ENCODE measurements around the gene IL21R.
"Not testable (repeated sequence)": the region's sequence is repeated elsewhere in the genome, so short reads cannot be mapped to it uniquely, and the experiment has no call there.

Gene IL21R

DNA sequence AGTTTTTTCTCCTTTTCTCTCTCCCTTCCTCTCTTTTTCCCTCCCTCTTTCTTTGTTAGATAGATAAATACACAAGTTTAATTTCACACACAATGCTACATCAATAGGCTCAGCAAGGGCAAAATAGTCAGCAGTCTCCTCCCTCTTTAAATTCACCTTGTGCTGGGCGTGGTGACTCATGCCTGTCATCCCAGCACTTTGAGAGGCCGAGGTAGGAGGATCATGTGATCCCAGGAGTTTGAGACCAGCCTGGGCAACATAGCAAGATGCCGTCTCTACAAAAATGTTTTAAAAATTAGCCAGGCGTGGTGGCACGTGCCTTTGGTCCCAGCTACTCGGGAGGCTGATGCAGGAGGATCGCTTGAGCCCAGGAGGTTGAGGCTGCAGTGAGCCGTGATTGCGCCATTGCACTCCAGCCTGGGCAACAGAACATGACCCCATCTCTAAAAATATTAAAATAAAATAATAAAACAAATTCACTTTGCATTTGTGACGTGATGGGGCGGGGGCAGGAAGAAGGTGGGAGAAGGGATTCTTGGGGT lies 27.4 kb downstream of the IL21R start:
- no peak for DNase-seq

DNA sequence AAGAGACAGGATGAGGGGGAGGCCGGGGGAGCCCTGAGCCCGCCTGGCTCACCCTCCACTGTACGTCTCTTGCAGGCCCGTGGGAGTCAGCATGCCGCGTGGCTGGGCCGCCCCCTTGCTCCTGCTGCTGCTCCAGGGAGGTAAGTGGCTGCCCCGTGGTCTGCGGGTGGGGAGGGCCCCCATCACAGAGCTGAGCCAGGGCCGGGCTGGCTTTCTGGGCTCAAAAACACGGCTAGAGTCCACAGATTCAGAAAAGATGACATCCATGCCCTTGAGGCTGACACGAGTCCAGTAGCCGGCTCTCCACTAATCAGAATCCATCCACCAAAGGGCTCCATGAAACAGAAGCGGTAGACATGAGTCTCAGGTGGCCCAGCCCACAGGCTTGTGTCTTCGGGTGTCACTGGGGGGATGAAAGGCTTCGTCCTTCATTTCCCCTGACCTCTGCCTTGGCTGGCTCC lies 28.0 kb downstream of the IL21R start:
- DNase-seq: no peak

DNA sequence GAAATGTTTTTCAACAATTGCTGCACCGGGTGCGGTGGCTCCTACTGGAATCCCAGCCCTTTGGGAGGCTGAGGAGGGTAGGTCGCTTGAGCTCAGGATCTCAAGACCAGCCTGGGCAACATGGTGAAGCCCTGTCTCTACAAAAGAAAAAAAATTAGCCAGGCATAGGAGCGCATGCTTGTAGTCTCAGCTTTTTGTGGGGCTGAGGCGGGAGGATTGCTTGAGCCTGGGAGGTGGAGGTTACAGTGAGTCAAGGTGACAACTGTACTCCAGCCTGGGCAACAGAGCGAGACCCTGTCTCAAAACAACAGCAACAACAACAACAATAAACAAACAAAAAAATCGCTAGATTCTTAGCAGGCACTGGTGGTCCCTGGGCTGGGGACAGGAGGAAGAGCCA lies 28.5 kb downstream of the IL21R start:
- no peak for DNase-seq

DNA sequence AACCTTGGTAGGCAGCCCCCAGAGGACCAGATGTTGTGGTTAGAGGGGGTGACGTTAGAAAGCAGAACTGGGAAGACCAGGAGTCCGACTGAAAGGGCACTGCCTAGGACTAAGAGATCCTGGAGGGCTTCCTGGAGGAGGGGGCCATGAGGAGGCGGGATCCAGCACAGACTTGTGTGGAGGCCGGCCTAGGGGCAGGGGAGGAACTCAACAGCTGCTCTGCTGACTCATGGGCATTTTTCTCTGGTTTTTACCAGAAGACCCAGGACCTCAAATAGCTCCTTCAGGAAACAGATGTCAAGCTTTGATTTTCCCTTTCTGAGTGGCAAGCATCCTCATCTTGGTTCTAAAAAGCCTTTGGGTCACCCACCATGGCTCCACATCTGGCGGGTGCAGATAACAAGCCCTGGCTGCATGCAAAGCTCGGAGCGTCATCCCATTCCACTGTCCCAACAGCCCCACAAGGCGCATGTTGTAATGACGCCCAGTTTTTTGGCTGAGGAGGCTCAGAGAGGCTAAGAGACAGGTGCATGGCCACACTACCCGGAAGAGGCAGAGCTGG lies 29.0 kb downstream of the IL21R start:
- DNase-seq: no peak

DNA sequence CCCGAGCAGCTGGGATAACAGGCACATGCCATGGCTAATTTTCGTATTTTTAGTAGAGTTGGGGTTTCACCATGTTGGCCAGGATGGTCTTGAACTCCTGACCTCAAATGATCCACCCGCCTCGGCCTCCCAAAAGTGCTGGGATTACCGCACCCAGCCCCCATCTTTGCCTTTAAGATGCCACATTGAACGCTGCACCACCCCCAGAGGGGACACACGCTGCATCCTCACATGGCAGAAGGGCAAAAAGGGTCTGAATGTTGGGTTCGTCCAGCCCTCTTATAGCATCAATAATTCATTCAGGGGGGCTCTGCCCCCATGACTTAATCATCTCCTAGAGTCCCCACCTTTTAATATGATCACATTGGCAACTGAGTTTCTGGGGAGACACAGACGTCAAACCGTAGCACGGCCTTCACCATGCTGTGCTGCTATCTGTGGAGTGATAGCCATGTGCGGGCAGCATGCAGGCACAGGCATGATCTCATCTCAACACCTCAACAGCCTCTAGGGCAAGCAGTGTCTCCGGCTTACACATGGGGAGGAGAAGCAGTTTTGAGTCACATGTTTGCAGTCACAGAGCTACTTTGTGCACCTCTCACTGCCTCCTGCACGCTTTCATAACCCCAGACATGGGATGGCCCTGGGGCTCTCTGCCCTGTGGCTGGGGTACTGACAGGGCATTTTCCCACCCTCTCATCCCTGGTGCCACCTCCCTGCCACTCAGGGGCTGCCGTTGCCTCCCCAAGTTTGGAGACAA lies 30.0 kb downstream of the IL21R start:
- DNase-seq: no peak

DNA sequence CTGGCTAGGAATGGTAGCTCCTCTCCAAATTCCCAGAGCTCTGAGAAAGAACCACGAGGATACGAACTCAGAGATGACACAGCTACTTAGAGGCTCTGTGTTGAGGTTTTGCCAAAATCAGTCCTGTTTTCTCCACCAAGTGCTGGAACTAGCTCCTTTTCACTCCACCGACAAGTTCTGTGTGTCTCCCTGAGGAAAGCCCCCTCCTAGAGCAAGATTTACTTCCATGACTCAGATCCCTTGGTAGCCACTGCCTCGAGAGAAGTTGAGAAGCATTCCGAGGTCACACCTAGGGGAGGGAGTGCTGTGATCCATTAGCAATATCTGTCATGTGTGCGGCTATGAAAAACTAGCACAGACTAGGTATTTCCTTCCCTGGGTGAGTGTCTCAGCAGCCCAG lies 30.6 kb downstream of the IL21R start:
- no peak for DNase-seq

DNA sequence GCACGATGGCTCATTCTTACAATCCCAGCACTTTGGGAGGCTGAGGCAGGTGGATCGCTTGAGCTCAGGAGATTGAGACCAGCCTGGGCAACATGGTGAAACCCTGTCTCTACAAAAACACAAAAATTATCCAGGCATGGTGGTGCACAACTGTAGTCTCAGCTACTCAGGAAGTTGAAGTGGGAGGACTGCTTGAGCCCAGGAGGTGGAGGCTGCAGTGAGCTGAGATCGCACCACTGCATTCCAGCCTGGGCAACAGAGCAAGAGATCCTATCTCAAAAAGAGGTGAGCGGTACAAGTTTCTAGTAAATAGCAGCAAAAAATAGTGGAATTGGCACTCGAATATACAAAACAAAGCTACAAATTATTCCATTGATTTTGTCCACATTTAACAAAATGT lies 31.2 kb downstream of the IL21R start:
- not testable (repeated sequence) for DNase-seq

DNA sequence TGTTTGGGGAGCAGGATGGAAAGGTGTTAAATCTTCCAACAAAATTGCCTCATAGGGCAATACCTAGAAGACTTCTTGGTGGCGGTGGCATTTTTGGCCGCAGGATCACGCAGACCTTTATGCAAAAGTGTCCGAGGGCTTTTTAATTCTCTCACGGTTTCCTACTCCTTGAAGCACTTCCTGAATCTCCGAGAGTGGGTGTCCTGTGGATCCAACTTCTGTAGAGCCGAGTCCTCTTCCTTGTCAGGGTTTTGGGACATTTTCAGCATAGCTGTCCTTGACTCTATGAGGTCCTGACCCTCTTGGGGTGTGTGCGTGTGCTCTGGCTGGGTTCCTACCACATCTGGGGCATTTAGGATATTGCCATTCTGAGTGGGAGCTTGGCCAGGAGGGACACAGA lies 31.7 kb downstream of the IL21R start:
- DNase-seq: no peak

DNA sequence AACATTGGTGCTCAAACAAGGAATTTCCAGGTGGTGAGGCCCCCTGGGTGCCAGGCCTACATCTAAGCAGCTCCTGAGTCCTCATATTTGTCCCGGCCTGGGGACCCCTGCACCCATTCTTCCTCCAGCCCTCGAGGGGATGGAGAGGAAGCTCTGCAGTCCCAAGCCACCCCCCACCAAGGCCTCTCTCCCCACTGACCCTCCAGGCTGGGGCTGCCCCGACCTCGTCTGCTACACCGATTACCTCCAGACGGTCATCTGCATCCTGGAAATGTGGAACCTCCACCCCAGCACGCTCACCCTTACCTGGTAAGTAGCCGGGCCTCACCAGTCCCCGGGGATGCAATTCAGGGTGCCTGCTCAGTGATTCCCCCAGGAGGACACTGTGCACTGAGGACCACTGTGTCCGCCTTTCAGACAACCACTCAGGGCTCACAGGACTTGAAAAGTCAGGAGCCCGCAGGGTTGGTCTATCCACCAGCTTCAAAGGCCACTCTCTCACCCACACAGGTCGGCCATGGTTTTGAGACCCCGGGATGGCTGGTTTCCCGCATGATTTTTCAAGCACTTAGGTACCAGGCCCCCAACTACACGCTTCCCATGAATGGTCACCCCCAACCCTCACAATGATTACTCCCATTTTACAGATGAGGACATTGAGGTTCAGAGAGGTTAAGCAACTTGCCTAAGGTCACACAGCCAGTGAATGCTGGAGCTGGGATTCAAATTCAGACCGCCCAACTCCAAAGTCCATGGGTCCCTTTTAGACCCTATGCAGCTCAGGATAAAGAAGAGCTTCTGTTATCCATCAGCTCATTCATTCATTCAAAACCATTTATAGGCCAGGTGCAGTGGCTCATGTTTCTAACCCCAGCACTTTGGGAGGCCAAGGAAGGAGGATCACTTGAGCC lies 32.4 kb downstream of the IL21R start:
- no peak for DNase-seq

DNA sequence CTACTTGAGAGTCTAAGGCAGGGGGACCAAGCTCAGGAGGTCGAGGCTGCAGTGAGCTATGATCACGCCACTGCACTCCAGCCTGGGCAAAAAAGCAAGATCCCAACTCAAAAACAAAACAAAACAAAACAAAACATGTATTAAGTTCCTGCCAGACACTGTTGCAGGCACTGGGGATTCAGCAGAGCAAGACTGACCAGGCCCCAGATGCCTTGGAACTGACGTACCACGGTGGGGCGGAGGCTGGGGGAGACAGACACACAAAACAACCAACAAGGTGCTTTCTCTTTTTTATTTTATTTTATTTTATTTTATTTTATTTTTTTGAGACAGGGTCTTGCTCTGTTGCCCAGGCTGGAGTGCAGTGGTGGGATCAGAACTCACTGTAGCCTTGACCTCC lies 33.2 kb downstream of the IL21R start:
- DNase-seq: not testable (repeated sequence)

DNA sequence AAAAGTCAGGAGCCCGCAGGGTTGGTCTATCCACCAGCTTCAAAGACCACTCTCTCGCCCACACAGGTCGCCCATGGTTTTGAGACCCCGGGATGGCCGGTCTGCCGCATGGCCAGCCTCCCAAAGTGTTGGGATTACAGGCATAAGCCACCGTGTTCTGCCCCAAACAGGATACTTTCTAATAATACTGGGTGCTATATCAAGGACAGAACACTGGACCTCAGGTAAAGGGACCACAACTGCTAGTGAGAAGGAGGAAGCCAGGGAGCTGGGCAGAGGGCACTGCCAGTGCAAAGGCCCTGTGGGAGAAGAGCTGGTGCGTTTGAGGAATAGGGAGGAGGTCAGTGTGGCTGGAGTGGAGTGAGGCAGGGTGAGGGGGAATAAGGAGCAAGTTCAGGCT lies 34.1 kb downstream of the IL21R start:
- DNase-seq: no peak

DNA sequence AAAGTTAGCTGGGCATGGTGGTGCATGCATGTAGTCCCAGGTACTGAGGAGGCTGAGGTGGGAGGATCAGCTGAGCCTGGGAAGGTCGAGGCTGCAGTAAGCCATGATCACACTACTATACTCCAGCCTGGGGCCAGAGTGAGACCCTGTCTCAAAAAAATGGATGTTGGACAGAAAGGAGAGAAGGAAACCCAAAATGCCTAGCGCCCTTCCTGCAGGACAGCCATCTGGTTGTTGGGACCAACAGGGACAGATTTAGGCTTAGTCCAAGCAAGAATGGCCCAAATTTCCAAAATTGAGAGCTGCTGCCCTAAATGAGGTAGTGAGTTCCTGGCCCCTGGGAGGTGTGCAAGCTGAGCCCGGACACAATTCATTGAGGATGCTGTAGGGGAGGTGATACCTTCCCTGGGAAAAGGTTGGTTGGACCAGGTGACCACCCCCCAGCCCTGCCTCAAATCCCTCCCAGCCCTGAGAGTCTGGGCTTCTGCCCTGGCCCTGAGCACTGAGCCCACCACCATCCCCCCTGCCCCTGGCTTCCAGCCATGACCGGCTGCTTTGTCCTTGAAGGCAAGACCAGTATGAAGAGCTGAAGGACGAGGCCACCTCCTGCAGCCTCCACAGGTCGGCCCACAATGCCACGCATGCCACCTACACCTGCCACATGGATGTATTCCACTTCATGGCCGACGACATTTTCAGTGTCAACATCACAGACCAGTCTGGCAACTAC lies 35.1 kb downstream of the IL21R start:
- DNase-seq: no peak

DNA sequence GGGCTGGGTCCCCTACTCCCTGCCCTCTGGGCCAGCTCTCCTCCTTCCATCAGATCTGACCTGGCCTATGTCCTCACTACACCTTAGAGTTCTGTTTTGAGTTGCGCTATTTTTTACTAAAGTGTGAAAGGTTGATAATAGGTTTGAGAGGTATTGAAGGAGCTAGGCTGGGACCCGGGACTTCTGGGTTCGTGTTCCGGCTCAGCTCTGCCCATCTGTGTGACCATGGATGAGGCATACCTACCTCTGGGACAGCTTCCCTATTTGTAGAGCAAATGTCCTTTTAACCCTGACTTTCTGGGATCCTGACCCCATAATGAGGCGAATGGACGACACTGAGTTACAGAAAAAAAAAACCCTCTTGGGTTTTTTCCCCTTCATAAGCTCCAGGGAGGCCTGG lies 36.0 kb downstream of the IL21R start:
- no peak for DNase-seq

DNA sequence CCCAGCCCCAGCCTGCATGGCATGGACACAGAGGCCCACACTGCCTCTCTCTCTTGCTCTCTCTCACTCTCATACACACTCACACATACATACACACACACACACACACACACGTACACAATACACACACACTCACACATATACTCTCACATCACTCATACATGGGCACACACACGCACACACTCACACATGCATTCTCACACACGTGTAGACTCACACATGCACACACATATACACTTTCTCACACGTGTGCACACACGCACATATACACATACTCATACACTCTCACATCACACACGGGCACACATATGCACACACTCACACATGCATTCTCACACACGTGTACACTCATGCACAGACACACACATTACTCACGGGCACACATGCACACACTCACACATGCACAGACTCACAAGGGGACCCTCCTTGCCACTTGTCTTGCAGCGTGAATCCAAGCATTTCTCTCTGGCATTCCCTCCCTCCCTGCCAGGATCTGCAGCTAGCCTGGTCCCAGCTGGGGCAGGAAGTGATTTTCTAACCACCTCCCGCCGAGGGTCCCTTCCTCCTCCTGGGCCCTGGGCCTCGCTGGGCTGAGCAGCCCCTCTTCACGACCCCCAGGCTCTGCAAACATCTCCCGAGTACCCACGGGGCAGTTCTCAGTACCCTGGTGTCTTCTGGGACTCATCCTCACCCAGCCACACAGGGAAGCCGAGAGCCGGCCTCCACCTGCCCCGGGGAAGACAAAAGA lies 37.5 kb downstream of the IL21R start:
- no peak for DNase-seq

DNA sequence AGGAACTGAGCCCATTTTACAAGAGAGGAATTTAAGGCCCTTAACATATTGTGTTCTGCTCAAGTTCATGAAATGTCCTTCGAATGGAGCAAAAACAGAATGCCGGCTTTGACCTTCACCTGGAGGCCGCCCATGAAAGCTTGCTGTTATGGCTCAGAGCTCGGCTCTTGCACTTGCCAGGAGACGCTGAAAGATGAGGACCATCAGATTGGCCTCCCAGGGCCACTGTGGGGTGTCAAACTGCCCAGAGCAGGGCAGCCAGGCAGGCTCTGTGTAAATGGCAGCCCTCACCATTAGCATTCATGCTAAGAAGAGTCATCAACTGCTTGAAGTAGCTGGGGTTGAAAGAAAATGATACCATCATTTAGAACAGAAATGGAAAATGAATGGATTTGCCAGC lies 39.3 kb downstream of the IL21R start:
- no peak for DNase-seq

DNA sequence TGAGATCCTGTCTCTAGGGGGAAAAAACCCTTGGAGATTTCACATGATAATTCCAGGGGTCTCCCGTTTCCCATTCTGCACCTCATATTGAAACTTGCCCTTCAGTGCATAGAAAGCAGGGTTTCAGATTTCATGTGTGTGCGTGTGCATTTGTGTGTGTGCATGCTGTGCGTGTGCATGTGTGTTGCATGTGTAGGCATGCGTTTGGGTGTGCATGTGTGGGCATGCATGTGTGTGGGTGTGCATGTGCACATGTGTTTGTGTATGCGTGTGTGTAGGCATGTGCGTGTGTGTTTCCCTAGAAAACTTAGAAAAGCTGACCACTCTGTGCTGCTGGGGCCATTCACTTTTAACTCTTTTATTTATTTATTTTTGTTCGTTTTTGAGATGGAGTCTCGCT lies 40.0 kb downstream of the IL21R start:
- no peak for DNase-seq

DNA sequence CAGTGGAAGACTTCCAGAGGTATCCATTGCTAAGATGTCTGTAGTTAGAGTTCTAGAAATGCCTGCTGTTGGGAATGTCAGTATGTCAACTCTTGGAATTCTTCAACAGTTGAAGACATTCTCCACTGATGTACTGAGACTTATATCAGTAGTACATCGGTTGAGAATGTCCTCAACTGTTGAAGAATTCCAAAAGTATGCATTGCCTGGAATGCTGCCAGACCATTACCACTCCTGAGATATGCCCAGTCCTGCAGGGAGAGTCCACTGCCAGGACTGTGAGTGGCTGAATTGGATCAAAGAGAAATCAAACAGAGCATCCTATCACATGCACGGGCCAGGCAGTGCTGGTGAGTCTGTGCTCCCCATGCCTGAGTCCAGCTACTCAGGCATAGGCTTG lies 42.0 kb downstream of the IL21R start:
- DNase-seq: no peak

DNA sequence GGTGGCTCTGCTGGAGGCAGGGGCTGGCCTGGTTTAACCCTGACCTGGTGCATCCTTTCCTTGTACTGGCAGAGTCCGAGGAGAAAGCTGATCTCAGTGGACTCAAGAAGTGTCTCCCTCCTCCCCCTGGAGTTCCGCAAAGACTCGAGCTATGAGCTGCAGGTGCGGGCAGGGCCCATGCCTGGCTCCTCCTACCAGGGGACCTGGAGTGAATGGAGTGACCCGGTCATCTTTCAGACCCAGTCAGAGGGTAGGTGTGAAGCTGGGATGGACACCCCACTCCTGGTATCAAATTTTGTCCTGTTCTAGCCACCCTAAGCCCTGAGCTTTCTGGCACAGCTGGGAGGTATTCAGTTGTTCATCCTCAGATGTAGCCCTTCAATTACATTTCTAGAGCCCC lies 42.5 kb downstream of the IL21R start:
- no peak for DNase-seq

DNA sequence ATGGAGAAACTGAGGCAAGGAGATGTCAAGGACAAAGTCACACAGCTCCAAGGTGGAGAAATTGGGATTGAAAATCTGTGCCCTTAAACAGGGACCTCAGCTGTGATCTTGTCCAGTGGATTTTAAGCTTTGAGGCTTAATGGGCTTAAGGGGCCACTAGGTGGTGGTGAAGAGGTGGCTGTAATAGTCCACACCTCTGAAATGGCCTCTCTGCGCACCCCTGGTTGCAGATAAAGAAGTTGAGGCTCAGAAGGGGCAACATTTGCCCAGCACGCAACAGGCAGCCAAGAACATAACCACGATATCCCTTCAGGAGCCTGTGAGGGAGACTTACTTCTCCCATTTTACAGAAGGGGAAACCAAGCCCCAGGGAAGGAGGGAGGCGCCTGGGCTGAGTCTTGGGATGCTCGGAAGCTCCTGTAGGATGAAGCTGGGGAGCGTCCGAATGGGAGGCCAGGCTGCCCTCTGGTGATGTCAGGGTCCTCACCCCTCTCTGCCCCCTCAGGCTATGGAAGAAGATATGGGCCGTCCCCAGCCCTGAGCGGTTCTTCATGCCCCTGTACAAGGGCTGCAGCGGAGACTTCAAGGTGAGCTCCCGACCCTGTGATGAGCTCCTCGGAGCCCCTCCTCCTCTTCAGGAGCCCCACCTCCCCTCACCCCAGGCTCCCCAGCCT lies 43.7 kb downstream of the IL21R start:
- no peak for DNase-seq

DNA sequence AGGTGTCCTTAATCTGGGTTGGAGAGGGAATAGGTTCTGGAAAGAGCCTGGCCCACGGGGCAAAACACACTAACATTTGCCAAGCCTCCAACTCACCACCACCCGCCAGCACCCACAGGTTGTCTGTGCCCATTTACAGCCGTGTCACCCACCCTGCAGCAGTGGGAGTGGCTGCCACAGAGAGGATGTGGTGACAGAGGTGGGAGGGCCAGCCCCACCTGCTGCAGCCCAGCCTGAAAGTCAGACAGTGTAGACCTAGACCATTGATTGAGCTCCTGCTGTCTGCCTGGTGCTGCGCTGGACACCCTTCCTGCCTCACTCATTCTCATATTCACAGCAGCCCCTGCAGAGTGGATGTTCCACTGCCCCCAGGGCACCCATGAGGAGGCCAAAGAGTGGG lies 44.7 kb downstream of the IL21R start:
- DNase-seq: peak; percentile 68 to 72

DNA sequence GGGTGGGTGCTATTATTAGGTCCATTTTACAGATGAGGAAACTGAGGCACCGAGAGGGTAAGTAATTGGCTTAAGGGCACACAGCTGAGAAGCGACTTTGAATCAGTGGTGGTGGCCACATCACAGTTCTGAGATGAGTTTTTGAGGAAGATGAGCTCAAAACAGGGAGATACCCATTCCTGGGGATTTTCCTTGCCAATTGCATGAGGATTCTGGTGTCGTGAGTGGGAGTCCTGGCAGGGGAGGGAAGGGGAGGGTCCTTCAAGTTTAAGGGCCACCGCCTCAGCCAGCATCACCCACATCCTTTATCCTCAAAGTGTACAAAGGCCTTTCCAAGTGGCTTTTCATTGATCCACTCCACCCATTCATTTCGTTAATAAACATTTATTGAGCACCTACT lies 45.3 kb downstream of the IL21R start:
- DNase-seq: no peak
